ENCODE measurements around the gene TECRL. TPM values are rescaled to one million over a fixed set of nuclear protein-coding genes. Genes with fewer than 3 reads are reported as not detected.

TECRL gene
- total RNA-seq, 1 experiment from 2014 or later = not detected

DNA sequence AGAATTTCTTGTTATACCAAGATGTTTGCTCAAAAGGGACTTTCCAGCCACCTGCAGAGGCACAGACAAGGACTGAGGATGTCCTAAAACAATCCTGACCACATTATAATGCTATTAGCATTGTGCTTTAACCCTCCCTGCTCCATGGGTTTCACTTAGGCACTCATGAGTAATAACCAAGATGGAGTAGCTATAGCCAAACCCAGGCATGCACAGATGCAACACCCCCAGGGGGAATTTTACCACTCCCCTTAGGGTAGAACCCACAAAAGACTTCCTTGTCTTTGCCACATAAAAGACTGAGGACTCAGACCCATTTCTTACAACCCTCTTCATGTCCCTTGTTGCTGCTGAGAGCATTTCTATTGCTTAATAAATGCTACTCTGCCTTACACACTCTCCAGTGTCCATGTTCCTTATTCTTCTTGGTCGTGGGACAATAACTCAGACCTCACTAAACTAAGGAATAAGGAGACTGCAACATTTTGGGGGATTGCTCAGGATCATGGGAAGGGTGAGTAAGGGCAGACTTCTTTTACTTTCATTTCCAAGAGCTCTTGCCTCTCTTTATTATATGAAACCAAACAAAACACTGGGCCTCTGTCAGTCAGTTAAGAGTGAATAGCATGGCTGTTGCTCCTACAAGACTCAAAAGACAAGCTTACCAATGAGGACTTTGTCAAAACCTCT, 103.5 kb downstream of the TECRL start:
- intact Hi-C loops (cut with micrococcal nuclease) = no loop called here
- DNase-seq (ENCODE audit: low read depth, low spot score) = no peak
- H3K9me2 ChIP-seq (ENCODE audit: insufficient read depth) = no peaks in the 10 kb centered on the region
- no peaks in the 10 kb centered on the region for H3K27me3 ChIP-seq (ENCODE audit: insufficient read depth, low read length)
- ATAC-seq = no peak
- no peaks in the 10 kb centered on the region for H3K36me3 ChIP-seq (ENCODE audit: control insufficient read depth in 1 of 2, insufficient read depth in 2 of 2, low read length in 2 of 2)
- H3K79me2 ChIP-seq (ENCODE audit: insufficient read depth, low read length) = no peaks in the 10 kb centered on the region
- TF ChIP-seq SRF (IDR thresholded peaks at IDR 0.05; ENCODE audit: low read depth) (no peak), RAD21 (IDR thresholded peaks at IDR 0.05; ENCODE audit: low read depth) (no peak), EGR1 (IDR thresholded peaks at IDR 0.05; ENCODE audit: low read depth) (no peak), ZFX (IDR thresholded peaks at IDR 0.05) (no peak)
- TF ChIP-seq, protein P1, sequence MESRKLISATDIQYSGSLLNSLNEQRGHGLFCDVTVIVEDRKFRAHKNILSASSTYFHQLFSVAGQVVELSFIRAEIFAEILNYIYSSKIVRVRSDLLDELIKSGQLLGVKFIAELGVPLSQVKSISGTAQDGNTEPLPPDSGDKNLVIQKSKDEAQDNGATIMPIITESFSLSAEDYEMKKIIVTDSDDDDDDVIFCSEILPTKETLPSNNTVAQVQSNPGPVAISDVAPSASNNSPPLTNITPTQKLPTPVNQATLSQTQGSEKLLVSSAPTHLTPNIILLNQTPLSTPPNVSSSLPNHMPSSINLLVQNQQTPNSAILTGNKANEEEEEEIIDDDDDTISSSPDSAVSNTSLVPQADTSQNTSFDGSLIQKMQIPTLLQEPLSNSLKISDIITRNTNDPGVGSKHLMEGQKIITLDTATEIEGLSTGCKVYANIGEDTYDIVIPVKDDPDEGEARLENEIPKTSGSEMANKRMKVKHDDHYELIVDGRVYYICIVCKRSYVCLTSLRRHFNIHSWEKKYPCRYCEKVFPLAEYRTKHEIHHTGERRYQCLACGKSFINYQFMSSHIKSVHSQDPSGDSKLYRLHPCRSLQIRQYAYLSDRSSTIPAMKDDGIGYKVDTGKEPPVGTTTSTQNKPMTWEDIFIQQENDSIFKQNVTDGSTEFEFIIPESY (IDR thresholded peaks at IDR 0.05; ENCODE audit: extremely low read depth, insufficient replicate concordance, low read length) = no peak
- TF ChIP-seq, protein P2, sequence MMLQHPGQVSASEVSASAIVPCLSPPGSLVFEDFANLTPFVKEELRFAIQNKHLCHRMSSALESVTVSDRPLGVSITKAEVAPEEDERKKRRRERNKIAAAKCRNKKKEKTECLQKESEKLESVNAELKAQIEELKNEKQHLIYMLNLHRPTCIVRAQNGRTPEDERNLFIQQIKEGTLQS (IDR thresholded peaks at IDR 0.05) = no peak
- ChIA-PET POLR2A (no interaction called here), CTCF (no interaction called here), RAD21 (ENCODE audit: low non-redundant PET in 1 of 2, low total read pairs in 2 of 2, uncharacterized antibody in 2 of 2, unreplicated experiment in 2 of 2) (no interaction called here)
- H3K4me2 ChIP-seq (ENCODE audit: low read length) = no peak overlapping the region
- no TSS peak for BruUV-seq (replicated peaks)
- peaks cover 8 to 30% of the 10 kb centered on the region in 2 experiments; a peak in 2 of 4 replicates for H3K9me3 ChIP-seq (ENCODE audit: control insufficient read depth in 1 of 2, insufficient read depth in 1 of 2, low read depth in 1 of 2, low read length in 2 of 2)
- no peak overlapping the region for H2AFZ ChIP-seq (ENCODE audit: low read depth, low read length, poor library complexity, severe bottlenecking)
- no peaks in the 10 kb centered on the region for H3K4me1 ChIP-seq (ENCODE audit: control insufficient read depth in 1 of 2, insufficient read depth in 2 of 2, low read length in 2 of 2)
- H3K27ac ChIP-seq (ENCODE audit: low read depth, low read length) = no peak overlapping the region
- H3K9ac ChIP-seq (ENCODE audit: low read length) = no peak overlapping the region
- H3K4me3 ChIP-seq (replicated peaks in 1 of 2; ENCODE audit: low read depth in 1 of 2, low read length in 2 of 2) = no peak overlapping the region
- H4K20me1 ChIP-seq (ENCODE audit: insufficient read depth) = no peaks in the 10 kb centered on the region

GRCh38 chr4:64272432-64272831, 136.8 kb downstream of the TECRL start:
- ATAC-seq (no peak), DNase-seq (ENCODE audit: low read depth, low spot score) (no peak)
- intact Hi-C loops (cut with micrococcal nuclease) = no loop called here
- H3K9ac ChIP-seq (ENCODE audit: low read length) = no peak overlapping the region
- no peaks in the 10 kb centered on the region for H3K4me1 ChIP-seq (ENCODE audit: control insufficient read depth in 1 of 2, insufficient read depth in 2 of 2, low read length in 2 of 2)
- ChIA-PET POLR2A (no interaction called here), CTCF (no interaction called here), RAD21 (ENCODE audit: low non-redundant PET in 1 of 2, low total read pairs in 2 of 2, uncharacterized antibody in 2 of 2, unreplicated experiment in 2 of 2) (no interaction called here)
- no peak overlapping the region for H3K4me2 ChIP-seq (ENCODE audit: low read length)
- no peaks in the 10 kb centered on the region for H3K27me3 ChIP-seq (ENCODE audit: insufficient read depth, low read length)
- H3K9me2 ChIP-seq (ENCODE audit: insufficient read depth) = no peaks in the 10 kb centered on the region
- H3K27ac ChIP-seq (ENCODE audit: low read depth, low read length) = no peak overlapping the region
- H3K79me2 ChIP-seq (ENCODE audit: insufficient read depth, low read length) = no peaks in the 10 kb centered on the region
- no peak overlapping the region for H2AFZ ChIP-seq (ENCODE audit: low read depth, low read length, poor library complexity, severe bottlenecking)
- H3K9me3 ChIP-seq (ENCODE audit: control insufficient read depth in 1 of 2, insufficient read depth in 1 of 2, low read depth in 1 of 2, low read length in 2 of 2) = peaks cover 0 to 7% of the 10 kb centered on the region in 2 experiments; a peak in 1 of 4 replicates
- no peaks in the 10 kb centered on the region for H3K36me3 ChIP-seq (ENCODE audit: control insufficient read depth in 1 of 2, insufficient read depth in 2 of 2, low read length in 2 of 2)
- no TSS peak for BruUV-seq (replicated peaks)
- H3K4me3 ChIP-seq (replicated peaks in 1 of 2; ENCODE audit: low read depth in 1 of 2, low read length in 2 of 2) = no peak overlapping the region
- H4K20me1 ChIP-seq (ENCODE audit: insufficient read depth) = no peaks in the 10 kb centered on the region
- TF ChIP-seq, protein P3, sequence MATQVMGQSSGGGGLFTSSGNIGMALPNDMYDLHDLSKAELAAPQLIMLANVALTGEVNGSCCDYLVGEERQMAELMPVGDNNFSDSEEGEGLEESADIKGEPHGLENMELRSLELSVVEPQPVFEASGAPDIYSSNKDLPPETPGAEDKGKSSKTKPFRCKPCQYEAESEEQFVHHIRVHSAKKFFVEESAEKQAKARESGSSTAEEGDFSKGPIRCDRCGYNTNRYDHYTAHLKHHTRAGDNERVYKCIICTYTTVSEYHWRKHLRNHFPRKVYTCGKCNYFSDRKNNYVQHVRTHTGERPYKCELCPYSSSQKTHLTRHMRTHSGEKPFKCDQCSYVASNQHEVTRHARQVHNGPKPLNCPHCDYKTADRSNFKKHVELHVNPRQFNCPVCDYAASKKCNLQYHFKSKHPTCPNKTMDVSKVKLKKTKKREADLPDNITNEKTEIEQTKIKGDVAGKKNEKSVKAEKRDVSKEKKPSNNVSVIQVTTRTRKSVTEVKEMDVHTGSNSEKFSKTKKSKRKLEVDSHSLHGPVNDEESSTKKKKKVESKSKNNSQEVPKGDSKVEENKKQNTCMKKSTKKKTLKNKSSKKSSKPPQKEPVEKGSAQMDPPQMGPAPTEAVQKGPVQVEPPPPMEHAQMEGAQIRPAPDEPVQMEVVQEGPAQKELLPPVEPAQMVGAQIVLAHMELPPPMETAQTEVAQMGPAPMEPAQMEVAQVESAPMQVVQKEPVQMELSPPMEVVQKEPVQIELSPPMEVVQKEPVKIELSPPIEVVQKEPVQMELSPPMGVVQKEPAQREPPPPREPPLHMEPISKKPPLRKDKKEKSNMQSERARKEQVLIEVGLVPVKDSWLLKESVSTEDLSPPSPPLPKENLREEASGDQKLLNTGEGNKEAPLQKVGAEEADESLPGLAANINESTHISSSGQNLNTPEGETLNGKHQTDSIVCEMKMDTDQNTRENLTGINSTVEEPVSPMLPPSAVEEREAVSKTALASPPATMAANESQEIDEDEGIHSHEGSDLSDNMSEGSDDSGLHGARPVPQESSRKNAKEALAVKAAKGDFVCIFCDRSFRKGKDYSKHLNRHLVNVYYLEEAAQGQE (IDR thresholded peaks at IDR 0.05; ENCODE audit: low read depth) = no peak
- TF ChIP-seq ZFX (IDR thresholded peaks at IDR 0.05) (no peak), YY1 (IDR thresholded peaks at IDR 0.05; ENCODE audit: extremely low read depth, insufficient replicate concordance, low read depth, low read length) (no peak), EZH2phosphoT487 (IDR thresholded peaks at IDR 0.05; ENCODE audit: borderline replicate concordance) (no peak), CTCF (IDR thresholded peaks at IDR 0.05 in 2 of 3, conservative IDR thresholded peaks at IDR 0.05 in 1 of 3; ENCODE audit: borderline replicate concordance in 1 of 3, insufficient read depth in 1 of 3, low read depth in 2 of 3, low read length in 2 of 3) (no peak), CBX3 (IDR thresholded peaks at IDR 0.05; ENCODE audit: low read depth) (no peak), POLR2A (IDR thresholded peaks at IDR 0.05; ENCODE audit: borderline replicate concordance, extremely low read depth, insufficient read depth, insufficient read length) (no peak)

Measured in HCT116 (cell line).